ENCODE measurements around the gene TECRL. TPM values are rescaled to one million over a fixed set of nuclear protein-coding genes. Genes with fewer than 3 reads are reported as not detected.

TECRL gene
- total RNA-seq, 2 donors from 2014 or later = 203 to 712 TPM

GRCh38 chr4:64402684-64403083 is 6.6 kb downstream of the TECRL start:
- DNase-seq (ENCODE audit: low spot score) = no peak
- no peaks in the 10 kb centered on the region for H3K36me3 ChIP-seq
- no peaks in the 10 kb centered on the region for H3K9me3 ChIP-seq
- no peaks in the 10 kb centered on the region for H3K4me1 ChIP-seq
- no peaks in the 10 kb centered on the region for H3K27me3 ChIP-seq
- H3K27ac ChIP-seq = peak overlapping the region in 1 of 2 donors; percentile 70
- TF ChIP-seq, protein P1, sequence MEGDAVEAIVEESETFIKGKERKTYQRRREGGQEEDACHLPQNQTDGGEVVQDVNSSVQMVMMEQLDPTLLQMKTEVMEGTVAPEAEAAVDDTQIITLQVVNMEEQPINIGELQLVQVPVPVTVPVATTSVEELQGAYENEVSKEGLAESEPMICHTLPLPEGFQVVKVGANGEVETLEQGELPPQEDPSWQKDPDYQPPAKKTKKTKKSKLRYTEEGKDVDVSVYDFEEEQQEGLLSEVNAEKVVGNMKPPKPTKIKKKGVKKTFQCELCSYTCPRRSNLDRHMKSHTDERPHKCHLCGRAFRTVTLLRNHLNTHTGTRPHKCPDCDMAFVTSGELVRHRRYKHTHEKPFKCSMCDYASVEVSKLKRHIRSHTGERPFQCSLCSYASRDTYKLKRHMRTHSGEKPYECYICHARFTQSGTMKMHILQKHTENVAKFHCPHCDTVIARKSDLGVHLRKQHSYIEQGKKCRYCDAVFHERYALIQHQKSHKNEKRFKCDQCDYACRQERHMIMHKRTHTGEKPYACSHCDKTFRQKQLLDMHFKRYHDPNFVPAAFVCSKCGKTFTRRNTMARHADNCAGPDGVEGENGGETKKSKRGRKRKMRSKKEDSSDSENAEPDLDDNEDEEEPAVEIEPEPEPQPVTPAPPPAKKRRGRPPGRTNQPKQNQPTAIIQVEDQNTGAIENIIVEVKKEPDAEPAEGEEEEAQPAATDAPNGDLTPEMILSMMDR (IDR thresholded peaks at IDR 0.05) = no peak
- H3K4me3 ChIP-seq = peak overlapping the region; percentile 16 to 31

- peaks cover 10% of the 10 kb centered on the region for H3K36me3 ChIP-seq
- H3K9me3 ChIP-seq = no peaks in the 10 kb centered on the region
- H3K27me3 ChIP-seq = no peaks in the 10 kb centered on the region
- H3K4me3 ChIP-seq = no peak overlapping the region
- no peak for DNase-seq (ENCODE audit: low spot score)
- H3K27ac ChIP-seq = peak overlapping the region in 1 of 2 donors; percentile 27
- no peaks in the 10 kb centered on the region for H3K4me1 ChIP-seq
- TF ChIP-seq, protein P1 (IDR thresholded peaks at IDR 0.05) = no peak
Measured at GRCh38 chr4:64399313-64400109, 9.7 kb downstream of the TECRL start.

- H3K36me3 ChIP-seq = peaks cover 10% of the 10 kb centered on the region
- no peak overlapping the region for H3K4me3 ChIP-seq
- H3K27ac ChIP-seq = peak overlapping the region in 1 of 2 donors; percentile 54
- no peaks in the 10 kb centered on the region for H3K27me3 ChIP-seq
- TF ChIP-seq, protein P1 (IDR thresholded peaks at IDR 0.05) = no peak
- H3K9me3 ChIP-seq = no peaks in the 10 kb centered on the region
- DNase-seq (ENCODE audit: low spot score) = no peak
- no peaks in the 10 kb centered on the region for H3K4me1 ChIP-seq
Measured at GRCh38 chr4:64394469-64394868, 14.8 kb downstream of the TECRL start.

- no peak overlapping the region for H3K4me3 ChIP-seq
- no peak for DNase-seq (ENCODE audit: low spot score)
- no peak overlapping the region for H3K27ac ChIP-seq
- TF ChIP-seq, protein P1 (IDR thresholded peaks at IDR 0.05) = no peak
- no peaks in the 10 kb centered on the region for H3K4me1 ChIP-seq
- H3K9me3 ChIP-seq = no peaks in the 10 kb centered on the region
- peaks cover 4% of the 10 kb centered on the region for H3K36me3 ChIP-seq
- H3K27me3 ChIP-seq = no peaks in the 10 kb centered on the region
Measured at GRCh38 chr4:64388252-64388651, 21.0 kb downstream of the TECRL start.

- Histone ChIP-seq H3K4me3 (no peak overlapping the region), H3K9me3 (no peaks in the 10 kb centered on the region), H3K27ac (no peak overlapping the region), H3K36me3 (peaks cover 4% of the 10 kb centered on the region), H3K4me1 (peaks cover 0 to under 1% of the 10 kb centered on the region in 2 donors), H3K27me3 (no peaks in the 10 kb centered on the region)
- no peak for DNase-seq (ENCODE audit: low spot score)
- TF ChIP-seq, protein P1 (IDR thresholded peaks at IDR 0.05) = no peak
Measured at GRCh38 chr4:64385220-64385619, 24.0 kb downstream of the TECRL start.

Measured in right atrium auricular region (tissue), 2 donors.